Subcutaneous adipose tissue (tissue), 4 donors: ENCODE data around the gene GNB1. TPM values are rescaled to one million over a fixed set of nuclear protein-coding genes. Genes with fewer than 3 reads are reported as not detected.

Experiments
- total RNA-seq, 4 donors: library from RNA; depleted of rRNA; stranded (reverse); fragments of >200 nt; gene quantifications; one replicate each; pipeline ENCODE4 v1.1.0, GENCODE V29; 2016
- TF ChIP-seq, protein P1 (sequence below): fragments of 450-650 bp; IDR thresholded peaks from one replicate; pipeline ENCODE4 v1.5.1; 2016; ENCODE audit warnings: low read depth, mild to moderate bottlenecking, control low read depth, antibody characterized with exemption, moderate library complexity

Gene GNB1
- total RNA-seq, 4 donors from 2014 or later = 157 to 173 (median 164) TPM

- TF ChIP-seq, protein P1, sequence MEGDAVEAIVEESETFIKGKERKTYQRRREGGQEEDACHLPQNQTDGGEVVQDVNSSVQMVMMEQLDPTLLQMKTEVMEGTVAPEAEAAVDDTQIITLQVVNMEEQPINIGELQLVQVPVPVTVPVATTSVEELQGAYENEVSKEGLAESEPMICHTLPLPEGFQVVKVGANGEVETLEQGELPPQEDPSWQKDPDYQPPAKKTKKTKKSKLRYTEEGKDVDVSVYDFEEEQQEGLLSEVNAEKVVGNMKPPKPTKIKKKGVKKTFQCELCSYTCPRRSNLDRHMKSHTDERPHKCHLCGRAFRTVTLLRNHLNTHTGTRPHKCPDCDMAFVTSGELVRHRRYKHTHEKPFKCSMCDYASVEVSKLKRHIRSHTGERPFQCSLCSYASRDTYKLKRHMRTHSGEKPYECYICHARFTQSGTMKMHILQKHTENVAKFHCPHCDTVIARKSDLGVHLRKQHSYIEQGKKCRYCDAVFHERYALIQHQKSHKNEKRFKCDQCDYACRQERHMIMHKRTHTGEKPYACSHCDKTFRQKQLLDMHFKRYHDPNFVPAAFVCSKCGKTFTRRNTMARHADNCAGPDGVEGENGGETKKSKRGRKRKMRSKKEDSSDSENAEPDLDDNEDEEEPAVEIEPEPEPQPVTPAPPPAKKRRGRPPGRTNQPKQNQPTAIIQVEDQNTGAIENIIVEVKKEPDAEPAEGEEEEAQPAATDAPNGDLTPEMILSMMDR = no peak
These were observed 20.6 kb upstream of the GNB1 start for GRCh38 chr1:1911350-1912041.

DNA sequence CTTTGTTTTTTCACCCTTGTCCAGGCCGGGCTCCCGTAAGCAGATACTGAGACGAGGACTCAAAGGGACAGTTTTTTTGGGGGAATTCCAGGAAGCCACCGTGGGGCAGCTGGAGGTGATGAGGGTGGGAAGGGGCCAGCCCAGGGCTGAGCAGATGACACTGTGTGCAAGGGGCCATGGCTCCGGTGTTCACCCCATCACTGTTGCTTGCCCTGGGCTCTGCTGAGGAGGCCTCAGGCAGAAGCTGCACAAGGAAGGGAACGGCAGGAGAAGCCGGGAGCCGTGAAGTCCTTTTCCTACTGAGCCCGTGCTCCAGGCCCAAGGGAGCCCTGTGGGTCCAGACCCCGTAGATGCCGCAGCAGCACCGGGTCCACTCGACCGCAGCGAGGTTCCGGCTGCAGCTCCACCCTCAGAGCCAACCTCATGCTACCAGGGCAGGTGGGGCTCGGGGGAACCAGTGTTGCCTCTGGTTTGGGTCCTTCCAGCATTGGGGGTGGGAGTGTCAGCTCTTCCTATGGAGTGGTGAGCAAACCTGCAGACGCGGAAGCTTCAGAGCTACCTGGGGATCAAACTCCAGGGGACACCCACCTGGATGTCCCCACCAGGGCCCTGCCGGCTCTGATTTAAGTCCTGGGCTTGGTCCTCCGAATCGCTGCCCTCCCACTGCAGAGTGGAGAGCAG is 19.9 kb upstream of the GNB1 start:
- TF ChIP-seq, protein P1 = no peak

- TF ChIP-seq, protein P1 = no peak
These were observed 19.2 kb upstream of the GNB1 start for GRCh38 chr1:1910033-1910465.

DNA sequence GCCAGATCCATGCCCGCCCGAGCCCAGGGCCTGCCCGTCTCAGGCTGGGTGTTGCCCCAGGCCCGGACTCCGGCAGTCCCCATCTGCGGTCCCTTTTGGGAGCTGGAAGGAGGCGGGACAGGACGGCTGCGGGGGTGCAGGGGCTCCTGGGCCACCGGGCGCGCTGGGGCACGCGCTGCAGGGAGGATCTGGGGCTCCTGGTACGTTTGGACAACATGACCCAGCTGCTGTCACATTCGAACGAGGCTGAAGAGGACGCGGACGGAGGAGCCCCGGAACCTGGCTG is 17.6 kb upstream of the GNB1 start:
- TF ChIP-seq, protein P1 = no peak

DNA sequence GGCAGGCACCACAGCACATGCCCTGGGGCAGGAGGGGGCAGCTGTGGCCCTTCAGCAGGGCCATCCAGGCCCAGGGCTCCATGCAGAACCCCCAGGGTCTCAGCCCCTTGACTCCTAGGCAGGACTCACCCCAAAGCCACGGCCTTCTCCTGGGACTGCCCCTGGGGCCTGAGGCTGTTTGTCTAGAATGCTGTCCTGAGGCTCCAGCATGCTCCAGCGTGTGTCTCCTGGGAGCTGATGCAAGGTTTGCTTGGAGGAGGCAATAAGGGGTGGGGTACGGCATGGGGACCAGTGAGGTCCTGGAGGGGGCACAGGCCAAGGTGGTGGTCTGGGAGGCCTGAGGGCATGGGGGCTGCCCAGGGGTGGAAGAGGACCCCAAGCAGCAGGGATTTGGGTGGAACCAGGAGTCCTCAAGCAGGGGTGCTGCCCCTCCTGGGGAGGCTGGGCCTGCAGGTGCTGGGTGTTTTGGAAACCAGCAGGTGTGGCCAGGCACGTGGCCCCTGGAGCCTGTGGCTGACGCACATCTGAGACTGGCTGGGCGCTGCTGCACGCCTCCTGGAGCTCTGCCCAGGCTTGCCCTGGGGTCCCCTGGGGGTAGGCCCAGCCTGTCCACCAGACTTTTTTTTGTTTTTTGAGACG is 16.3 kb upstream of the GNB1 start:
- TF ChIP-seq, protein P1 = no peak

DNA sequence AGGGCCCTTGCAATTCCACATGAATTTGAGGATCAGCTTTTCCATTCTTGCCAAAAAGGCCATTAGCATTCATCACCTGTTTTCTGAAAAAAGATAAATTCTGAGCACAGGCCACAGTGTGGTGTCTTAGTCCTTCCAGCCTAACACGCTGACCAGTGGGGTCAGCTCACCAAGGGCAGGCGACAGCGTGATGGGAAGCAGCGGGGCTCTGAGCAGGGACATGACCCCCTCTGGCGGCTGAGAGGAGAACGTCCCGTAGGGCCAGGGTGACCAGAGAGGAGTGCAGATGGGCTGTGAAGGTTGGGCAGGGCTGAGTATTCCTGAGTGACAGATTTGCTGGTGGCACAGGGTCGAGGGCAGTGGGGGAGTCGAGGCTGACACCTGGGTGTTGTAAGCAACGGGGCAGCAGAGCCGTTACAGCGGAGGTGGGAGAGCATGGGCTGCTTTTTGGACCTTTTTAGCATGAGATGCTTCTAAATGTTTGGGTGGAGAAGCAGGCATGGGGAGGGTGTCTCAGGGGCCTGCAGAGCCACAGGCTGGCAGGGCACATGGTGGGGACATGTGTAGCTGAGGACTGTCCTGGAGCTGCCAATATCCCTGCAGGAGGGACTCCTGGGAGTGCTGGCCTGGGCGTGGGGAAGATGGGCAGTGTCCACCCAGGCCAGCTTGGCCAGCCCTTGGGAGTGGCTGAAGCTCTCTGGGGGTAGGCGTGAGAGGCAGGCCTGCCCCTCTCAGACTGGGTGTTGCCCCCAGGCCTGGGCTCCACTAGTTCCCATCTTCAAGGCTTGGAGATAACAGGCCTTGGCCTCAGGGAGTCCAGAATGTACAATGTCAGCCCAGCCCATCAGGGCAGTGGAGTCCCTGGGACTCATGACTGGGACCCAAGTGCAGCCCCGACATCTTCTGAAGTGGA is 15.6 kb upstream of the GNB1 start:
- TF ChIP-seq, protein P1 = no peak
